ENCODE results near the gene PTPA.

The PTPA gene

DNA sequence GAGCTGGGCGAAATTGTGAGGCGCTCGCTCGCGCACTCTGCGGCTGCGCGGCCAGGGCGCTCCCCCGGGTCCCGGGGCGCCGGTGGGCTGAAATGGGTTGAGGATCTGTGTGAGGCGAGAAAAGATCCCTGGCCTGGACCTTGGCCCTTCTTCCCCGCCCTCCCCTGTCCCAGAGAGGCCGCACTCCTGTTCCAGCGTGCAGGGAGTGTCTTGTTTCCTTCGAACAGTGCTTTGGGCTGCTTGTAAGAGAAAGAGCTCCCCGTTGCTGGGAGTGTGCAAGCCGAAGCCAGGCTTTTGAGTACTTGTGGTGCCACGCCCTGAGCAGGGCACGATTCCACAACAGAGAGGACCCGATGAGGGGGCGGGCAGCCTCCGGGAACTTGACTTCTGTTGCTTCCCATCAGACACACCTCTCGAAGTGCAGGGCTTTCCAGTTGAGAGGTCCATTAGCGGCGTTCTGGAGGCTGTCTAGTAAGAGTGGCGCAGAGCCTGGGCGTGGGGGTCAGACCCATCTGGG is 29.8 kb upstream of the PTPA start:
- DNase-seq (ENCODE audit: low spot score) = no peak

DNA sequence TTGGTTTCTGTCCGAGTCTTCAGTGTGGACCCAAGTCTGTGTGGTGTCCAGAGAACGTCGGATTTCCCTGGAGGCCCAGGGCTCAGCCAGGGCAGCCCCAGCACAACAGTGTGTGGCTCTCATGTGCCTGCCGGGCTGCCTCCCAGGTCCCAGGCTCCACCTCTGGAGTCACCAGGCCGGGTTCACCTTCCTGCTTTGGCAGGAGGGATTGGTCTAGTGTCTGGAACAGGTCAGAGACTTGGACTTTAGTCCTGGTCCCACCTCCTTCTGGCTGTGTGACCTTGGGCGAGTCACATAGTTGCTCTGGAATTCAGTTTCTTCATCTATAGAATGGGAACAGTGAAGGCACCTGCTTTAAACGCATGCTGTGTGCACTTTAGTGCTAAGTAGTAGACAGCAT is 27.1 kb upstream of the PTPA start:
- no peak for DNase-seq (ENCODE audit: low spot score)

DNA sequence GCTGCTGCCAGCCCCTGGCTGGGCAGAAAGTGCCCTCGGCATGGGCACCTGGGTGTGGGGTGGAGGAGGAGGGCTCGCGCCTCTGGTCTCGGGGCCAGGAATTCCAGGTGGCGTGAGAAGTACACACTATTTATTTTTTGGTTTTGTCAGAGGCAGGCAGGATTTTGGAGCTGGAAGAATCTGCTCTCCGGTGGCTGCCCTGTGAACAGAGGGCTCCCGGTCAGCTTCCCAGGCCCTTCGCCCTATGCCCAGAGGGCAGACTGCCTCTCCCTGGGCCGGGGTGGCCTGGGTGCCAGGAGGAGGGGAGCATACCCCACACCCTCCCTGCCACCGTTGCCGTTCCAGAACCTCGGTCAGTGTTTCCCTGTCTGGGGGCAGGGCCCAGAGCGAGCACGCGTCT is 22.0 kb upstream of the PTPA start:
- no peak for DNase-seq (ENCODE audit: low spot score)

DNA sequence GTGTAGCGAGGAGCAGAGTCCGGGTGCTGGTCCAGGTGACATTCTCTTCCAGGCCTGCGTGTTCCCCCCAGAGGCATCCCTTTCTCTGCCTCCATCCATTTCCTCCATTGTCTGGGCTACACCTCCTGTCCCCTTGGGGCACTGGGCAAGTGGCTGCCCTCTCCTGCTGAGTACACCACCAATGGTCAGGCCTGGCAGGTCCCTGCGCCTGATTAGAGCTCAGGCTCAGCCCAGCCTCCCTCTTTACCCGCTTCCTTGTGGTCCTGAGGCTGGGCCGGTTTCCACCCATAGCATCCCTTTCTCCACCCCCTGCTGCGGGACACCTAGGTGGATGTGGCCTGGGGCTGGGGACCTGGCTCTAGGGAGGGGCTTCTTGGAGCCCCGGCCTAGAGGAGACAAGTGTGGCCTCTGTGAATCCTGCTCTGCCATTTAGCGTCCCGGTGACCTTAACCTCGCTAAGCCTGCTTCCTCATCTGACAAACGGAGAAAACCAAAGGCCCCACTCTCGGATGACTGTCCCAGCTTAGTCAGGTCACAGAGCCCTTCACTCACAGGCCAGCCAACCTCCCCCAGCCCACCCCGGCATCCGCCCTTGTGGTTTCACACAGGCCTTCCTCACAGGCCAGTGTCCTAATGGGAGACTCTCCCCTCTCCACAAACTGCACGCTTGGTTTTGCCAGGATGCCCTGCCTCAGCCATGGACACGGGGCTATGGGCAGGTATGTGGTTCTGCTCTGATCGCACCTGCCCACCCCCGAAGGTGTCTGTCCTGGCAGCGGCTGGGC is 17.4 kb upstream of the PTPA start:
- DNase-seq (ENCODE audit: low spot score) = no peak

DNA sequence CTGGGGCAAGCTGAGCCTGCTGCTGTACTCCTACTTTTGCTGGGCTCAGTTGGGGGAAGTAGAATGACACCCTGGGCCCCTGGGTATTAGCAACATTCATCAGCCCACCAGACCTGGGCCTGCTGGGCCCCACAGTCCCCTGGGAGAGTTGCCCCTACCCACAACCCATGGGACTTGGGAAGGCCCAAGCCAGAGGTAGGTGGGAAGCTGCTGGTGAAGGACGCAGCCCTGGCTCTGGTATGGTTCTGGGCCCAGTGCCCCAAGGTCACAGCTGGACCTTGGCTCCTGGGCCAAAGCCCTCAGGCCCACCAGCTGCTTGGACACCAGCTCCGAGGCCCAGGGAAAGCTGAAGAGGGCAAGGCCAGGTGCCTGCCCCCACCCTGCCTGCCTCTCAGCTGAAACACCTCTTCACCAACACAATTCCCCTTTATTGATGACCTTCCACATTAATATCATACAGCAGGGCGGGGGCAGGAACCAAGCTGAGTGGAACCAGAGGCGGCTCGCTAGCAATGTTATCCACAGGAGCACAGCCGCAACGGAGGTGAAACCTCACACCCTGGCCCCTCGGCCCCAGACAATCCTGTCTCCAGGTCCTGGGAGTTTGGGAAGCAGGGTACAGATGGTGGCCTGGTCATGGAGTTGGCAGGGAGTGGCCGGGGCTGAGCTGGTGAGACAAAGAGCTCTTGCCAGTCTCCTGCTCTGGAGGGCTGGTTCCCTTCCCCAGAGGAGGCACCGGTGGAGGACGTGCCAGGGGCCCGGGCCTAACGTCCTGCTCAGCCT is 16.6 kb upstream of the PTPA start:
- no peak for DNase-seq (ENCODE audit: low spot score)

DNA sequence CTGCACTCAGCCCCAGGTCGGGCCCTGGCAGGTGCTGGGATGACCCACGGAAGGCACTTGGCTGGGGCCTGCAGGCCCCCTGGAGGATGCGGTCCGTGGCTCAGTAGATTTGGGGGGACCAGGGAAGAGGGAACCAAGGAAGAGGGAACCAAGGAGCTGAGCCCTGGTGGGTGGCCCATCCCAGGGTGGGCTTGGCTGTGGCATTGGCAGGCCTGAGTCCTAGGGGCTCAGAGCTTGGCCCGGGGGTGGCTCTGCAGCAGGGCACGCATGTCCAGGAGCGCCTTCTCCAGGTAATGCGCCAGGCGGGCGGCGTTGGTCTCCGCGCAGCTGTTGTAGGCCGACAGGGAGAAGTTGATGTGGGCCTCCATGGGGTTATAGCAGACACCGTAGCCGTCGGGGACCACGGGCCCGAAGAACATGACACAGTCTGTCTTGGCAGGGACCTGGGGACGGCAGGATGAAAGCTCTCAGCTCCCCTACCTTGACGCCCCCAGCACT is 16.0 kb upstream of the PTPA start:
- DNase-seq (ENCODE audit: low spot score) = no peak

DNA sequence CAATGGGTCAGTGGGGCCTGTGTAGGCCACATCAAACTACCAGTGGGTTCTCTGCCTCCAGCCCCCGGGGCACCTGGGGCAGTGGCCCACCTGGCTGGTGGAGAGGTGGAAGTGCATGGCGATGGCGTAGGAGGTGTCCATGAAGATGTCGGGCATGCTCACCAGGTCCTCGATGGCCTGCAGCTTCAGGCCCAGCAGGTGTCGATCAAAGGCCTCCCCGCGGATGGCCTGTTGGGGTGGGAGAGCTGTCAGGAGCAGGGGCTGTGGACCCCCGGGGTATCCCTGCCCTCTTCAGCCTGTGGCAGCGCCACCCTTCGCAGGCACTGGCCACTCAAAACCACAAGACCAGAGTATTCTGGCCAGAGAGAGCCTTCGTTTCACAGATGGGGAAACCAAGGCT is 15.3 kb upstream of the PTPA start:
- DNase-seq (ENCODE audit: low spot score) = no peak

DNA sequence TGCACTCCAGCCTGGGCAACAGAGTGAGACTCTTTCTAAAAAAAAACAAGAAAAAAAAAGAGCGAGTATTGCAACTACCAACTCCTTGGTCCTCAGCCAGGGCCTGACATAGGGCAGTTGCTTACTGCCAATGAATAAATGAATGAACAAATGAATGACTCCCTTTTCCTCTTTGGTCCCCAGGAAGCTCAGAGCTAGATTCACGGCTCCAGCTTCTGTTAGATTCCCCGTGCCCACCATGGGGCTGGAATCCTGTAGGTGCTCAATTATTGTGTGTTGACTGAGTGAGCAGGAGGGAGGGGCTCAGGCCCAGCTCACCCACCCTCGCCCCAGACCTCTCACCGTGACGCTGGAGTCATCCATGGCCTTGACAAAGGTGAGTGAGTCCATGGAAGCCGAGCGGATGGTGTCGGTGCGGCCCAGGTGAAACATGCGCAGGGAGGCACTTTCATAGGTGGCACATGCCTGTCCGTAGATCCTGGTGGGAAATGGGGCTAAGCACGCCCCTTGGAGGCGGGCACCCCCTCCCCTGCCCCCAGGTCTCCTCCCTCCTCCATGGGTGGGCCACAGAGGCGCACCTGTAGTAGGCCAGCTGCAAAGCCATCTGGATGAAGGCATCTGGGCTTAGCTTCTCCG is 13.4 kb upstream of the PTPA start:
- DNase-seq (ENCODE audit: low spot score) = no peak

DNA sequence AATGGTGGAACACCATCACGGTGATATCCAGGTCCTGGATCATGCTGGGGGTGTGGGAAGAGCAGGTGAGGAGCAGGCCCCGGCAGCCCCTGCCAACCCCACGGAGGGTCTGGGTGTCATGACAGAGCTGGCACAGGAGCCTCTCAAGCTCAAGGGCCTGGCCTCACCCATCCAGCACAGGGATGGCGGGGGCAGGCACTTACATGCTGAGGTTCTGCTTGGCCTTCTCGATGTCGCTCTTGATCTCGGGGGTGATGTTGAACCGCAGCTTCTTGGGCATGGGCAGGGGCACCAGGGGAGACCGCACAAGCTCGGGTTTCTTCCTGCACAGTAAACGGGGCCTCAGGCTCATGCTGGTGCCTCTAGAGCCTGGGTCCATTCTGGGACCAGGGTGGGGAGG is 12.9 kb upstream of the PTPA start:
- DNase-seq (ENCODE audit: low spot score) = no peak

DNA sequence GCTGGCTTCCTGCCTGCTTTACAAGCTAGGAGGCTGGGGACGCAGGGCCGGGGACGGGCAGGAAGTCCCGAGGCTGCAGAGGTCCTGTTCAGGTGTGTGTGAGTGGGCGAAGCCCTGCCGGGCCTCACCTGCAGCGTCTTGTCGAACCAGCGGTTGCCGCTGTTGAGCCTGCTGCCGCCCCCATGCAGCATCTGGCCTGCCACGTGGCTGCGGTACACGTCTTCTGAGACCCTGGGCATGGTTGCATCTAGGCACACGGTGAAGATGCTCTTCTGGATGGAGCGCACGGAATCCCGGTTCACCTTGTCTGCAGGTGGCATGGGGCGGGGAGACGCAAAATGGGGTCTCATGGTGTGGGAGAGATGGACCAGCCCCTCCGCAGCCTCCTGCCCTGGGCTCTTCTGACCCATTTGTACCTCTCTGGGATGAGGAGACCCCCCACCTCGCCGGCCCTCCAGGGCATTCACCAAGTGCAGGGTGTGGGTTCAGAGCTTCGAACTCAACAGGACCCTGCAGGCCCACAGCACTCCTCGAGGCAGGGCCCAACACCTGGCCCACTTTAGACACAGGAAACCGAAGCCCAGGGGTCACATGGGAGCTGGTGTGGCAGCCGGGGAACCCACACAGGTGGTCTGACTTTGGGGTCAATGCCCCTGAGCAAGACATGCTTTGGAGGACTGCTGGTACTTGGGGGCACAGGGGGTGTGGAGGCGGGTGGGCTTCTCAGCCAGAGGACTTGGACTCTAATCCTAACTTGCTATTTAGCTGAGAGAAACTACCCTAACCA is 10.6 kb upstream of the PTPA start:
- no peak for DNase-seq (ENCODE audit: low spot score)

DNA sequence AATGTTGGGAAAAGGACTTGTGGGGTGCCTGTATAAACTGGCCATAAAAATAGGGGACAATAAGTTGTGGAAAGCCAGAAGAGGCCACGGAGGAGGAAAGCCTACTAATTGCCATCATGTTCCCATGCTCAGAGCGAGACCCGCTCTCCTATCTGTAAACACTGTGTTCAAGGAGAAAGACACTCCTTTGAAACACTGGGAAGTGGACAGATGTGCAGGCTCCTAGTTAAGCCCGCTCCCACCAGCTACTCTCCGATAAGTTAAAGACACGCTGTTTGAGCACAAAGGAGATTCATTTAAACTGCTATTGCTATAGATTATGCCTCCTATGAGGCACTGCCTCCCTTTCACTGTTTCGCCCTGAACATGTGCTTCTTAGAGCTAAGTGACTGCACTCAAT is 9.9 kb upstream of the PTPA start:
- no peak for DNase-seq (ENCODE audit: low spot score)

DNA sequence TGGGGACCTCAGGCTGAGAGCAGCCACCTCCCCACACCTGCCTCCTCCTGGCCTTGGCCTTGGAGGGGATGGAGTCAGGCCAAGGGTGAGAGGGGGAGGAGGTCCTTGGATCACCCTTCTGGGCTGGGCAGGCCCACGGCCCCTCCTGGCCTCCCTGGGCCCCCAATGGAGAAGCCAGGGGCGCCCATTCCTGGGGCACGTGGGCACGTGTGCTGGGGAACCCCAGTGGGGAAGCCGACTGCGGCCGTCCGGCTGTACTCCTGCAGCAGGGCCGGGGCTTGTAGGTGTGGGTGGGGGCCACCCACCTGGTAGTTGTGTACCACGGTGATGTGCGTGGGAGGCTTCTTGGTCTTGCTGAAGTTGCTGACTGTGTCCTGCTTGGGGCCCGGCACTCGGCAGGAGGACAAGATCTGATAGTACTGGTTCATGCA is 9.1 kb upstream of the PTPA start:
- no peak for DNase-seq (ENCODE audit: low spot score)

DNA sequence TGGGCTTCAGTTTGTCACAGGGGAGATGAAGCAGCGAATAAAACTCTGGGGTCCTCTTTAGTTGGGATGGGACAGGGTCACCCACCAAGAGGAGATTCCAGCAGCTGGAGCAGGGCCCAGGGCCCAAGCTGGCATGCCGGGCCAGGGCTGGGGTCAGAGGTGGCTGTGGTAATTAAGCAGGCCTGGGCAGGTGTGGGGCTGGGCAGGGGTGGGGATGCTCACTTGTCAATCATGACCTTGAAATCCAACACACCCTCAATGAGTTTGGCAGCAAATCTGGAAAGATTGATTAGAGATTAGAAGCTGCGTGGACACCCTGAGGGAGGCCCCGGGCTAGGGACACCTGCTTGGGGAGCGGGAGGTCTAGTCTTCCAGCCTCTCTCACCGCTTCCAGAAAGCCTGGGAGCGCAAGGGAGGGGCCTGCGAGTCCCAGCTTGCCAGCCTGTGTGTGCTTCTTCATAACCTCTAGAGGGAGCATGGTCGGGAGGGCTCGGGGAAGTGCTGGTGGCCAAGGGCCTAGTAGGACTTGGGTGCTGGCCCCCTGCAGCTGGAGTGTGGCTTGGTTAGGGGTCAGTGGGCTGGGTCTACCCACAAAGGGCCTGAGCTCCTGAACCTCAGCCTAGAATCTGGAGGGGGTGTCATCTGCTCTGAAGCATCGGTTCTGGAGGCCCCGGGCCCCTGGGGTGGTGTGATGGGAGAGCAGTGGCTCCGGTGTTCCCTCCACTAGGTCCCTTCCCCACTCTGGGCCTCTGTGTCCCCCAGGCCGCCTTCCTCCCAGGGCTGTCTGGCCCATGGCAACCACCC is 8.2 kb upstream of the PTPA start:
- DNase-seq (ENCODE audit: low spot score) = no peak

DNA sequence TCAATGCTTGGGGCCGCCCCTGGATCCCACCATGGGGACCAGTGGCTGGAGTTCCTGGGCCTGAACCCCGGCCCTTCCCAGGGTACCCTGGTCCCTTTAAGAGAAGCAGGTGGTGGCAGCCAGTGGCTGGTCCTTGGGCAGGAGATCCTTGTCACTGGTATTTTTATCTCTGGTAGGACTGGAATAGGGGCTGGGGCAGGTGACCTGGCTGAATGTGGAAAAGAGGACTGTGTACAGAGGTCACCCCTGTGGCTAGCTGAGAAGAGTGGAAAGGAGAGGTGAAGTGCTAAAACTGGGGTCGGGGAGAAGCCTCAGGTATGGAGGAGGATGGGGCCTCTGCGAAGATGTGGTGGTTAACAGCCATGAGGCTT is 7.6 kb upstream of the PTPA start:
- no peak for DNase-seq (ENCODE audit: low spot score)

DNA sequence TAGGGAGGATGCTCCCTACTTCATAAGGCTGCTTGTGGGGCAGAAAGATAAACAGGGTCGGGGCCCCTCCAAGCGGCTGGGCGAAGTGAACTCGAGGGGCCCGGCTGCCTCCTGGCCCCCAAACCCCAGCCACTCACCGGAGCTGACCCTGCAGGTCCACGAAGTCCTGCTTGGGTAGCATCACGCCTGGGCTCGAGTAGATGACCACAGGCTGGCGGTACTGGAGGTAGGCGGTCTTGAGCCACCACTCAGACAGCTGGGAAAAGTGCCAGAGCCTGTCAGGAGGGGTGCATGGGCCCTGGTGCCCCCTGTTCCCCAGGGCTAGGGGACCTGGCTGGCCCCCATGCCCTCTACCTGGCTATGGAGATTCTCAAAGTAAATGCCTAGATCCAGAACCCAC is 7.2 kb upstream of the PTPA start:
- DNase-seq (ENCODE audit: low spot score) = no peak

DNA sequence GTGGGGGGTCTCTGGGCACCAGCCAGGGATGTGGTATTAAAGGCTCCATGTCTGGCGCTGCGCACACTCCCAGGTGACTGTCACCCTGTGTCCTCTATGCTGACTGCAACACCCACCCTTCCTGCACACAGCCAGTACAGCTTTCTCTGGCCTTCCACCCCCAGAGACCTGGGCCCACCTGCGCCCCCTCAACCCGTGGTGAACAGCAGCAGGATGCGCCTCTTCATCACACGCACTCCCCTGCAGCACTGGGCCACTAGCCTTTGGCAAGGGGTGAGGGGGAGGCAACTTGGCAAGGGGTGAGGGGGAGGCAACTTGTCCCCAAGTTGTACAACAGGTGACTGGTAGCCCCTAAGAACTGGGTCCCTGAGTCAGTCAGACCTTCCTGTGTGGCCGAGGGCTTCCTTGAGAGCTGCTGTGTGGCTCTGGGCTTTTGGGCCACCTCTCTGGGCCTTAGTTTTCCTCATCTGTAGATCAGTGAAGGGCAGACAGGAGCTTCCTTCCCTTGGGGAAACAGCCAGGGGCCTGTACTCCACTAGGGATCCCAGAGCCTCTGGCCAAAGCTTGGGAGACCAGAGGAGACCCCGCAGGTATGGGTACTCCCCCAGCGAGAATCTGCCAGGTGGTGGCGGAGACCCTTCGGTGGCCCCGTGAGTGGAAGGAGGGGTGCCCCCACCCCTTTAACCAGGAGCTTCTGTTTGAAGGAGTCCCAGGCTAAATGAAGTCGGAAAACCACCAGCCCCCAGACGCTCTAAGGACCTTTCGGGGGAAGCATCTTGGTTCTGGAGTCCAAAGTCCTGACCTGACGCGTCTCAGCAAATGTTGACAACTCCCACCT is 5.1 kb upstream of the PTPA start:
- no peak for DNase-seq (ENCODE audit: low spot score)

DNA sequence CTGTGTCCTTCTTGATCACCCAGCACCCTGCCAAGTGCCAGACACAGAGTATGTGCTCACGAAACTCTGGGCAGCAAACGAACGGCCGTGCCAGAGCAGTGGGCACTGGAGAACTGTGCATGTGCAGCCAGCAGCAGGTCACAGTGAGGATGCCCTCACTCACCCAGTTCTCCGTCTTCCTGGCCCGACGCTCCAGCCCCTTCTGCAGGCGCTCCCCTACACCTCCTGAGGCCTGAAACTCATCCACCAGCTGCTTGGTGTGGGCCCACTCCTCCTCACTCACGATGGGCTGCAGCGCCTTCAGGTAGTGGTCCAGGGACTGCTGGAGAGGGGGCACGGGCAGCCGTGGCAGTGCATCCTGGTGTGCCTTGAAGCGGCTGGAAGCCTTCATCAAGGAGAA is 3.6 kb upstream of the PTPA start:
- no peak for DNase-seq (ENCODE audit: low spot score)

DNA sequence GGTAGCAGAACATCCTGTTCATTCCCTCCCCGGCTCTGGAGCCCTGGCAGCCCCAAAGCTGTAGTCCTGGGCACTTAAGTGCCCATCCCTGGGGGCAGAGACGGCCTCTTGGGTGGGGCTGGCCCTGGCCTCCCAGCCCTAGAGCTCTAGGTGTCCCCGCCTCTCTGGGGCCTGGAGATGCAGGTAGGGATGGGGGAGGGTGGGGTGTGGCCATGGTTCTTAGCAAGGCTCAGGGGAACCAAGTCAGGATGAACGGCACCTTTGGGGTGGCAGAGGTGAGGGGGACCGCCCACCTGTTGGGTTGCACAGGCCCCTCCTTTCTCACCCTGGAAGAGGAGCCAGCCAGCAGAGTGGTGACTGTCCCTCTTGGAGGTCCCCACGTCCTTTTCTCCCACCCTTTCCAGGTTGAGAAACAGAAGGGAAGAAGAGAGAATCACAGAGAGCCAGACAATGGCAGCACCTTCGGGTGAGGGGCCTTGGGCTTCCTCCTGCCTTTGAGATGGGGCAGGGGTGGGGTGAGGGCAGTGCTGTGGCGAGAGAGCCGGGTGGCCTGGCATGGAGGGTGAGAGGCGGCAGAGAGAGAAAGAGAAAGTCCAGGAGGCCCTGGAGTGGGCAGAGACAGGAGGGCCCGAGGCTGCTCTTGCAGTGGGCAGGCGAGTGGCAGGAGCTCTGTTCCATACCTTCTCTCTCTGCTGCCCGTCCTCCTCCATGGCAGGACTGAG is 3.0 kb upstream of the PTPA start:
- no peak for DNase-seq (ENCODE audit: low spot score)

DNA sequence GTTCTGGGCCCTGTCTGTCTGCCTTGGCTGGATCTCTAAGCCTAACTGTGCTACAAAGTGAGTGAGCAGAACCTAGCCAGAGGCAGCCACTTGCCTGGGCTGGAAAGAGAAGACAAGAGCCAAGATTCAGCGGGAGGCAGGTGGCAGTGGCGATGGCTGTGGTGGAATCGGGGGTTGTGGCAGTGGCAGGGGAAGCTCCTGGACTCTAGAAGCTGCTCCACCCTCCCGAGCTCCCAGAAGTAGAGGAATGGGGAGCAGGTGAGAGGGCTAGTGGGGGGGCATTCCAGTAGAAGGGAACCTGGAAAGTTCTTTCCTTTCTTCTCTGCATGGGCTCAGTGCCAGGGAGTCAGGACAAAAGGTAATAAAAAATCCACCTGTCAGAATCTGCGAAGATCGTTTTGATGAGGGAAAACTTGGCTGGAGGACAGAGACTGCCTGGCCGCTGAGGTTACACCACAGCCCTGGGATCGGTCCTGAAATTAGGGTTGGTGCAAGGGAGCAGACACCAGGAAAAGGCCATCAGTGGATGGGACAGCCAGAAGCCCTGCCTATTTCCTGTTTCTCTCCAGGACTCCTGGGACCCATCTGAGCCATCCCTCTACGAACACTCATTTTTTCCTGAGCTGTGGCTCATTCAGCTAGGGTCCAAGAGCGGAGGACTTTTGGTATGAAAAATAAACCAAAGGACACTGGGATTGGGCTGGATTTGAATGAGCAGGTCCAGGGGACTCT is 2.2 kb upstream of the PTPA start:
- no peak for DNase-seq (ENCODE audit: low spot score)
